Measurements from ENCODE around the gene SLC31A1. TPM values are rescaled to one million over a fixed set of nuclear protein-coding genes. Genes with fewer than 3 reads are reported as not detected.

Gene SLC31A1
- 10 to 100 TPM; 13.9 to 39.3 TPM for total RNA-seq
- 10 to 100 TPM; 14.3 to 22.0 TPM for polyA plus RNA-seq
- long read RNA-seq, donor 1, full-length matches to known transcripts = 13 of 64 reads
- long read RNA-seq, donor 1, partial matches to known transcripts = 15 of 64 reads
- long read RNA-seq, donor 1, other reads (novel, unspliced or antisense) = 36 of 64 reads
- long read RNA-seq, donor 2, full-length matches to known transcripts = 3 of 3 reads
- long read RNA-seq, donor 2, partial matches to known transcripts = 0 of 3 reads
- long read RNA-seq, donor 2, other reads (novel, unspliced or antisense) = 0 of 3 reads
- long read RNA-seq, donor 3, full-length matches to known transcripts = 2 of 2 reads
- long read RNA-seq, donor 3, partial matches to known transcripts = 0 of 2 reads
- long read RNA-seq, donor 3, other reads (novel, unspliced or antisense) = 0 of 2 reads
- long read RNA-seq, donor 4, full-length matches to known transcripts = 2 of 2 reads
- long read RNA-seq, donor 4, partial matches to known transcripts = 0 of 2 reads
- long read RNA-seq, donor 4, other reads (novel, unspliced or antisense) = 0 of 2 reads
- long read RNA-seq, donor 5, full-length matches to known transcripts = 12 of 79 reads
- long read RNA-seq, donor 5, partial matches to known transcripts = 19 of 79 reads
- long read RNA-seq, donor 5, other reads (novel, unspliced or antisense) = 48 of 79 reads

DNA sequence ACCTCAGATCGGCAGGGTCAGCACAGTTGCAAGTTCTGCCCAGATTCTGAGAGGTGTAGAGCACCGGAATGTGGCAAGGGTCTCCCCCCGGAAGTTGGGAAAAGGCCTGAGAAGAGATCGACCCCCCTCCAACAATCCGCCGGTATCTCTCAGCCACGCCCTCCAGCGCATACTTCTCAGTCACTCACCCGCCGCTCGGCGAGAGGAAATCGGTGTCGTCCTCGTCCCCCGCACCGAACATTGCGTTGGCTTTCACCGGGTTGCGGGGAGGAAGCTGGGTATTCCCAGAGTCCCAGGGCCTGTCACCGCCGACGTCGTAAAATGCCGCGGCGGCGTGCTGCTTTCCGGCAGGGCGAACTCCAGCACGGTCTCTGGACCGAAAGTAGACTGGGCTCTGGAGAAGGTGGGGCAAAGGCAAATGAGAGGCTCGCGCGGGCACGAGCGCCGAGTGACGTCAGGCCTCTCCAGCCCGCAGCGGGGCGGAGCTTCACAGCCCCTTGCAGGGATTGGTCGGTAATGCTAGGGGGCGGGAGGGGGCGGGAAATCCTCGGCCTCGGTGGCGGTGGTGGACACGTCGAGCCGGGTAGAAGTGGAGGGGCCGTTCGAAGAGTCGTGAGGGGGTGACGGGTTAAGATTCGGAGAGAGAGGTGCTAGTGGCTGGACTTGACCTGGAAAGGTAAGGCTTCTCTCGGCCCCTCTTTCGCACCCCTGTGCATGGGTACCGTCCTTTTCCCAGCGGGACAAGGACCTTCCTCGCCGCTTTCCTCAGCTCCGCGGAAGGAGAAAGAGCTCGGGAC, at the start of gene SLC31A1, which contains the start of gene FKBP15:
SLC31A1 (plus strand) TSS at position 542 of the 797 bp plus-strand sequence. CDS start 34,605 bp downstream, outside the sequence.
FKBP15 (minus strand) TSS at position 275 of the 797 bp plus-strand sequence; CDS start at position 241, 34 bp downstream.
- H3K4me3 ChIP-seq = peak within 1 kb of the TSS; percentile 75
- ATAC-seq (ENCODE audit: insufficient read depth, low FRiP score) = peak; percentile 97
- peaks cover 0 to 33% (median 16%) of the 10 kb centered on the region in 5 donors for H3K4me1 ChIP-seq (ENCODE audit: control insufficient read depth in 5 of 5, insufficient read depth in 5 of 5, low read length in 5 of 5)
- peaks cover 0 to 4% (median 0%) of the 10 kb centered on the region in 4 donors for H3K36me3 ChIP-seq (ENCODE audit: control insufficient read depth in 4 of 4, insufficient read depth in 4 of 4, low read length in 4 of 4)
- peak; percentile 99 to 100 (median 99) for DNase-seq
- H3K27ac ChIP-seq (ENCODE audit: low read depth in 1 of 2, low read length in 1 of 2) = peak within 1 kb of the TSS; percentile 74 to 96
- H3K9me3 ChIP-seq (ENCODE audit: control insufficient read depth in 4 of 4, insufficient read depth in 3 of 4, low read length in 3 of 4) = no peaks in the 10 kb centered on the region
- H3K27me3 ChIP-seq (ENCODE audit: control insufficient read depth in 3 of 3, insufficient read depth in 3 of 3, low read length in 2 of 3) = no peaks in the 10 kb centered on the region
- WGBS, 2 donors = 0 to 1% methylated on average over 64 to 65 of the region's 65 CpGs
- peak within 1 kb of the TSS; percentile 86 to 97 for H3K9ac ChIP-seq (ENCODE audit: insufficient read depth in 1 of 2, low read length in 2 of 2)
- TF ChIP-seq CTCF (IDR thresholded peaks at IDR 0.05; ENCODE audit: control extremely low read depth, extremely low read depth) = no peak

- H3K27me3 ChIP-seq (ENCODE audit: control insufficient read depth in 3 of 3, insufficient read depth in 3 of 3, low read length in 2 of 3) = no peaks in the 10 kb centered on the region
- no peak overlapping the region for H3K27ac ChIP-seq (ENCODE audit: low read depth in 1 of 2, low read length in 1 of 2)
- no peak overlapping the region for H3K4me3 ChIP-seq
- ATAC-seq (ENCODE audit: insufficient read depth, low FRiP score) (no peak), DNase-seq (no peak)
- H3K36me3 ChIP-seq (ENCODE audit: control insufficient read depth in 4 of 4, insufficient read depth in 4 of 4, low read length in 4 of 4) = peaks cover 48 to 62% (median 51%) of the 10 kb centered on the region in 4 donors
- no peak for TF ChIP-seq CTCF (IDR thresholded peaks at IDR 0.05; ENCODE audit: control extremely low read depth, extremely low read depth)
- H3K9ac ChIP-seq (ENCODE audit: insufficient read depth in 1 of 2, low read length in 2 of 2) = no peak overlapping the region
- no peaks in the 10 kb centered on the region for H3K4me1 ChIP-seq (ENCODE audit: control insufficient read depth in 5 of 5, insufficient read depth in 5 of 5, low read length in 5 of 5)
- 96 to 98% methylated on average over 3 of the region's 3 CpGs for WGBS, 2 donors
- peaks cover 0 to 2% (median 0%) of the 10 kb centered on the region in 4 donors for H3K9me3 ChIP-seq (ENCODE audit: control insufficient read depth in 4 of 4, insufficient read depth in 3 of 4, low read length in 3 of 4)
Observed at GRCh38 chr9:113173341-113173740, 48.0 kb upstream of the SLC31A1 start.

DNA sequence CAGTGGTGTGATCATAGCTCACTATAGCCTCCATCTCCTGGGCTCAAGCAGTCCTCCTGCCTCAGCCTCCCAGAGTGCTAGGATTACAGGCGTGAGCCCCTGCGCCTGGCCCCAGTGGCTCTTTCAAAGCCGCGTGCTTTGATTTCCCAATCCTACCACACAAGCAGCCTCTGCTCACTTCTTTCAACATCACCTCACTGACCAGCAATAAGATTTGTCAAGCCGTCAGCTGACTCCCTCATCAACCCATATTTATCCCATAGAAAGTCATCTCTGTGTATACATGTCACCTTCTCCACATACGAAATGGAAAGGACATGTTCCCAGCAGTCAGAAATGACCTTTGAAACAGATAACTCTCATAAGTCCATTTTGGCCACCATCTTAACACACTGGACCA, 44.5 kb upstream of the SLC31A1 start:
- Histone ChIP-seq H3K9ac (ENCODE audit: insufficient read depth in 1 of 2, low read length in 2 of 2) (no peak overlapping the region), H3K9me3 (ENCODE audit: control insufficient read depth in 4 of 4, insufficient read depth in 3 of 4, low read length in 3 of 4) (peaks cover 0 to 2% (median 0%) of the 10 kb centered on the region in 4 donors), H3K36me3 (ENCODE audit: control insufficient read depth in 4 of 4, insufficient read depth in 4 of 4, low read length in 4 of 4) (peaks cover 33 to 50% (median 44%) of the 10 kb centered on the region in 4 donors), H3K27me3 (ENCODE audit: control insufficient read depth in 3 of 3, insufficient read depth in 3 of 3, low read length in 2 of 3) (no peaks in the 10 kb centered on the region), H3K27ac (ENCODE audit: low read depth in 1 of 2, low read length in 1 of 2) (no peak overlapping the region), H3K4me3 (no peak overlapping the region), H3K4me1 (ENCODE audit: control insufficient read depth in 5 of 5, insufficient read depth in 5 of 5, low read length in 5 of 5) (no peaks in the 10 kb centered on the region)
- TF ChIP-seq CTCF (IDR thresholded peaks at IDR 0.05; ENCODE audit: control extremely low read depth, extremely low read depth) = no peak
- ATAC-seq (ENCODE audit: insufficient read depth, low FRiP score) = no peak
- DNase-seq = no peak
- 56 to 82% methylated on average over 6 of the region's 6 CpGs for WGBS, 2 donors

Data from lung (tissue), 16 donors.